Loucy (cell line): Measurements from ENCODE around the gene KCNA5.

Experiments
- H2AFZ ChIP-seq: fragments of 200-600 bp; sonication (generic); 2 replicates; pipeline ENCODE4 v1.6.0; 2016; ENCODE audit warnings: antibody characterized with exemption, mild to moderate bottlenecking, low read length, moderate library complexity
- H3F3A ChIP-seq: fragments of 200-600 bp; 2 replicates; pipeline ENCODE4 v1.6.0; 2016; ENCODE audit warnings: antibody characterized with exemption, low read depth, mild to moderate bottlenecking
- H3K27me3 ChIP-seq: fragments of 200-600 bp; sonication (generic); 2 replicates; pipeline ENCODE4 v1.6.1; 2014; ENCODE audit warnings: low read length, mild to moderate bottlenecking; ENCODE audit not compliant: insufficient read depth, poor library complexity, severe bottlenecking
- H3K36me3 ChIP-seq: fragments of 200-600 bp; sonication (generic); 2 replicates; pipeline ENCODE4 v1.6.1; 2016; ENCODE audit warnings: low read length; ENCODE audit not compliant: insufficient read depth
- H3K4me1 ChIP-seq: fragments of 200-600 bp; sonication (generic); 2 replicates; pipeline ENCODE4 v1.5.1; 2014; ENCODE audit warnings: low read length, mild to moderate bottlenecking; ENCODE audit not compliant: insufficient read depth, poor library complexity, severe bottlenecking
- H3K4me2 ChIP-seq: fragments of 200-600 bp; sonication (generic); 2 replicates; pipeline ENCODE4 v1.6.0; 2014; ENCODE audit warnings: antibody characterized with exemption, low read length, low read depth, mild to moderate bottlenecking; ENCODE audit not compliant: poor library complexity, severe bottlenecking
- H3K4me3 ChIP-seq: fragments of 200-600 bp; sonication (generic); 2 replicates; pipeline ENCODE4 v1.5.1; 2014; ENCODE audit warnings: low read length, mild to moderate bottlenecking, mixed read lengths; ENCODE audit not compliant: poor library complexity, severe bottlenecking
- H3K79me2 ChIP-seq: fragments of 200-600 bp; sonication (generic); 2 replicates; pipeline ENCODE4 v1.6.1; 2014; ENCODE audit warnings: low read length; ENCODE audit not compliant: insufficient read depth
- H3K9ac ChIP-seq: fragments of 200-600 bp; sonication (generic); 2 replicates; pipeline ENCODE4 v1.6.0; 2014; ENCODE audit warnings: mild to moderate bottlenecking, low read depth, low read length, moderate library complexity; ENCODE audit not compliant: poor library complexity, severe bottlenecking
- H3K9me2 ChIP-seq: fragments of 200-600 bp; sonication (generic); replicated peaks from 2 replicates; pipeline ENCODE4 v1.6.1; 2016; ENCODE audit warnings: low read depth, low read length, mixed read lengths
- H3K9me3 ChIP-seq: fragments of 200-600 bp; sonication (generic); 2 replicates; pipeline ENCODE4 v1.6.1; 2014; ENCODE audit warnings: mild to moderate bottlenecking, antibody characterized with exemption, low read length, low read depth; ENCODE audit not compliant: insufficient read depth
- H4K20me1 ChIP-seq: fragments of 200-600 bp; sonication (generic); 2 replicates; pipeline ENCODE4 v1.6.0; 2014; ENCODE audit warnings: antibody characterized with exemption, low read length, mild to moderate bottlenecking; ENCODE audit not compliant: insufficient read depth, poor library complexity, severe bottlenecking
- EZH2phosphoT487 ChIP-seq: fragments of 200-600 bp; IDR thresholded peaks from 2 replicates; pipeline ENCODE4 v1.6.1; 2018; ENCODE audit warnings: antibody characterized with exemption, mild to moderate bottlenecking, moderate library complexity, borderline replicate concordance
- TF ChIP-seq, protein P1 (sequence below): fragments of 200-600 bp; sonication (generic); conservative IDR thresholded peaks from 2 replicates; pipeline ENCODE4 v1.5.1; 2014; ENCODE audit warnings: mild to moderate bottlenecking, antibody characterized with exemption, low read length

The KCNA5 gene

DNA sequence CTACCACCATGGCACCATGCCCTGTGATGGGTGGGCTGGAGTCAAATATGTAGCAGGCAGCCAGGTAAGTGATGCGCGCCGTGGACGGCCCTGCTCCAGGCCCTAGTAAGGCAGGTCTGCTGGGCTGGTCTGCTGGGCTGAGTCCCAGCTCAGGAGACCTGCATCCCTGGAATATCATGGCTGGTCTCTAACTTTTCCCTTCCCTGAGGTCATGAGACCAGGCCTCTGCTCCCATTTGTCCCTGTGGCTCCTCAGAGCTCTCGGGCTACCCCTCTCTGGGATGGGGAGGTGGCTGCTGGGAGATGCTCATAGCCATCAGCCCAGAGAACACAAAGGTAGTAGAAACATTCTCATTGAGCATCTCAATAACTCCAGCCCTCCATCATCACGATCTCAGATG lies 19.8 kb upstream of the KCNA5 start:
- Histone ChIP-seq H4K20me1 (no peaks in the 10 kb centered on the region), H3F3A (no peaks in the 10 kb centered on the region), H3K79me2 (no peaks in the 10 kb centered on the region), H3K9ac (no peak overlapping the region), H3K36me3 (no peaks in the 10 kb centered on the region), H3K27me3 (no peaks in the 10 kb centered on the region), H3K4me2 (no peak overlapping the region), H3K4me1 (no peaks in the 10 kb centered on the region), H2AFZ (no peak overlapping the region), H3K9me2 (no peaks in the 10 kb centered on the region), H3K9me3 (no peaks in the 10 kb centered on the region), H3K4me3 (no peak overlapping the region)
- TF ChIP-seq, protein P1, sequence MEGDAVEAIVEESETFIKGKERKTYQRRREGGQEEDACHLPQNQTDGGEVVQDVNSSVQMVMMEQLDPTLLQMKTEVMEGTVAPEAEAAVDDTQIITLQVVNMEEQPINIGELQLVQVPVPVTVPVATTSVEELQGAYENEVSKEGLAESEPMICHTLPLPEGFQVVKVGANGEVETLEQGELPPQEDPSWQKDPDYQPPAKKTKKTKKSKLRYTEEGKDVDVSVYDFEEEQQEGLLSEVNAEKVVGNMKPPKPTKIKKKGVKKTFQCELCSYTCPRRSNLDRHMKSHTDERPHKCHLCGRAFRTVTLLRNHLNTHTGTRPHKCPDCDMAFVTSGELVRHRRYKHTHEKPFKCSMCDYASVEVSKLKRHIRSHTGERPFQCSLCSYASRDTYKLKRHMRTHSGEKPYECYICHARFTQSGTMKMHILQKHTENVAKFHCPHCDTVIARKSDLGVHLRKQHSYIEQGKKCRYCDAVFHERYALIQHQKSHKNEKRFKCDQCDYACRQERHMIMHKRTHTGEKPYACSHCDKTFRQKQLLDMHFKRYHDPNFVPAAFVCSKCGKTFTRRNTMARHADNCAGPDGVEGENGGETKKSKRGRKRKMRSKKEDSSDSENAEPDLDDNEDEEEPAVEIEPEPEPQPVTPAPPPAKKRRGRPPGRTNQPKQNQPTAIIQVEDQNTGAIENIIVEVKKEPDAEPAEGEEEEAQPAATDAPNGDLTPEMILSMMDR, result no peak
- TF ChIP-seq EZH2phosphoT487, result no peak

DNA sequence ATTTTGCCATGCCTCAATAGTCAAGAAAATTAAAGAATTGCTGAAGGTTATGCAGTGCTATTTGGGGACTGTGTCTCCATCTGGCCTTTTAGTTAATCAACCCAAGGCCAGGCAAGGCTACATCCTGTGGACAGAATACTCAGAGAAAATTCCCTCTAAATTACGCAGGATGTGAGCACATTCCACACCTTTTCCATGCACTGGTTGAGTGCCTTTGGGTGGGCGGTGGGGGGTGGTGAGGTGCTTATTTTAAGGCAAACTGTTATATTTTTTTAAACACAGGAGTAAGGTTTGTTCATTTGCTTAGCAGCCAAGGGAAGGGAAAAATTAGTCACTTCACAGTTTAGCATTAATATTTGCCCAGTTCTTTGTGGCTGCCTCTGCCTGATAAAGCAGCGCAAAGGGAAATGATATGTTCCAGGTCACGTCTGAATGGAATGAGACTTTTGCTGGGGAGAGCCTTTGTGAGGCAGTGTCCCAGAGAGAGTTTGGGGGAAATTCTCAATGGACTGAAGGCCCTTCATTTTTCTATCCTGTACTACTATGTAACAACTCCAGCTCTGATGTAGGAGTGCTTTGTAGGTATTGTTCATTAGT lies 17.2 kb upstream of the KCNA5 start:
- Histone ChIP-seq H3K9ac (no peak overlapping the region), H2AFZ (no peak overlapping the region), H3K9me3 (no peaks in the 10 kb centered on the region), H3K36me3 (no peaks in the 10 kb centered on the region), H3K4me2 (no peak overlapping the region), H3K27me3 (no peaks in the 10 kb centered on the region), H3K9me2 (no peaks in the 10 kb centered on the region), H3F3A (no peaks in the 10 kb centered on the region), H3K4me1 (no peaks in the 10 kb centered on the region), H3K4me3 (no peak overlapping the region), H3K79me2 (no peaks in the 10 kb centered on the region), H4K20me1 (no peaks in the 10 kb centered on the region)
- no peak for TF ChIP-seq EZH2phosphoT487
- TF ChIP-seq, protein P1, result no peak

DNA sequence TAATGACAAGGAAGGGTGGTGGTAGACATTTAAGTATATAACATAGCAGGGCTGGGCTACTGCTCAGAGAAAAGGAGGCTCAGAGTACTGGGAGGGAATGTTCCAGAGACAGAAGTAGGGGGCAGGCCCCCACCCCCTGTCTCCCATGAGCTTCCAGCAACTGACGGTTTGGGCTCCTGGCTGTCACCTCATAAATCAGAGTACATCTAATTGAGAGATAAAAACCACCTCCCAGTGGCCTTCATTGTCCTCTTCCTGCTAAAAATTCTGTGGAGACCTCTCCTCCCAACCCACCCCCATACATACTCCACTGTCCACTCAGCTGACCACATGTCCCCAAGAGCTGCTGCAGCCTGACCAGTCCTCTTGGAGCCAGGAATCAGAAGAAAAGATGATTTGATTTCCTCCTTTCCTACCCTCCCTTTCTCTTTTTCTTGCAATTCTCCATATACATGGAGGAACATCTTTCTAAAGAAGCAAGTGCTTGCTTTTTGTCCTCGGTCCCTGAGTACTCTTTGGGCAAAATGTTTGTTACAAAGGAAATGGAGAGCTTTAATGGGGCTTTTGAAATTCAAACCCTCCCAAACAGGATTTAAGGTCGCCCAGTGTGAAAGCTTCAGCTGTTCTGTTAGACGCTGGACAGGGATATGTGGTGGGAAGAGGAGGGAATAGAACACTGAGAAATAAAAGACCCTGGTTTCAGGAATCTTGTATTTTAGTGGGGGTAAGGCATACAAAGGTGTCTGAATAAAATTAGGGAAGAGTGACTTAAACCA lies 16.4 kb upstream of the KCNA5 start:
- H3K9me2 ChIP-seq, result no peaks in the 10 kb centered on the region
- H2AFZ ChIP-seq, result no peak overlapping the region
- H4K20me1 ChIP-seq, result no peaks in the 10 kb centered on the region
- H3K9me3 ChIP-seq, result no peaks in the 10 kb centered on the region
- no peak overlapping the region for H3K4me2 ChIP-seq
- H3K79me2 ChIP-seq, result no peaks in the 10 kb centered on the region
- H3K4me1 ChIP-seq, result no peaks in the 10 kb centered on the region
- H3K4me3 ChIP-seq, result no peak overlapping the region
- no peaks in the 10 kb centered on the region for H3K27me3 ChIP-seq
- no peaks in the 10 kb centered on the region for H3K36me3 ChIP-seq
- no peak overlapping the region for H3K9ac ChIP-seq
- TF ChIP-seq, protein P1, result no peak
- no peak for TF ChIP-seq EZH2phosphoT487
- H3F3A ChIP-seq, result no peaks in the 10 kb centered on the region
